HL-60 (cell line): ENCODE measurements around the gene HCFC1.
A peak's percentile ranks its signal among the peaks of the same experiment; 100 is the strongest.

Source experiments
- DNase-seq, 2 experiments: peaks; one replicate each; pipeline ENCODE4 v3.0.0-alpha.2; 2010 to 2020; ENCODE audit warnings: low read depth in 1 of 2, low spot score in 1 of 2
- H3K27ac ChIP-seq: fragments of 250-450 bp; sonication (Bioruptor Pico); replicated peaks from 2 replicates; pipeline ENCODE4 v1.5.1; 2020; ENCODE audit warnings: mild to moderate bottlenecking, moderate library complexity
- H3K27me3 ChIP-seq: fragments of 250-450 bp; sonication (Bioruptor Pico); 2 replicates; pipeline ENCODE4 v1.5.1; 2021; ENCODE audit warnings: mild to moderate bottlenecking, moderate library complexity; ENCODE audit not compliant: insufficient read depth, poor library complexity, severe bottlenecking
- H3K4me3 ChIP-seq: replicated peaks from 2 replicates; pipeline ENCODE4 v1.5.1; 2011; ENCODE audit warnings: mild to moderate bottlenecking, control low read depth, low read length; ENCODE audit not compliant: insufficient read depth
- GABPA ChIP-seq: IDR thresholded peaks from 2 replicates; pipeline ENCODE4 v1.6.1; 2012; ENCODE audit warnings: low read depth
- POLR2AphosphoS5 ChIP-seq: IDR thresholded peaks from 2 replicates; pipeline ENCODE4 v1.6.1; 2012; ENCODE audit warnings: low read depth
- SPI1 ChIP-seq: IDR thresholded peaks from 2 replicates; pipeline ENCODE4 v1.6.1; 2012; ENCODE audit warnings: low read depth, mild to moderate bottlenecking, borderline replicate concordance
- TF ChIP-seq, protein P1 (sequence below): IDR thresholded peaks from 2 replicates; pipeline ENCODE4 v1.6.1; 2012; ENCODE audit warnings: low read depth; ENCODE audit not compliant: insufficient replicate concordance
- TF ChIP-seq, protein P2 (sequence below): IDR thresholded peaks from one replicate; pipeline ENCODE4 v1.5.1; 2011; ENCODE audit warnings: low read length, control low read depth, inconsistent platforms; ENCODE audit not compliant: insufficient read depth

Gene HCFC1

DNA sequence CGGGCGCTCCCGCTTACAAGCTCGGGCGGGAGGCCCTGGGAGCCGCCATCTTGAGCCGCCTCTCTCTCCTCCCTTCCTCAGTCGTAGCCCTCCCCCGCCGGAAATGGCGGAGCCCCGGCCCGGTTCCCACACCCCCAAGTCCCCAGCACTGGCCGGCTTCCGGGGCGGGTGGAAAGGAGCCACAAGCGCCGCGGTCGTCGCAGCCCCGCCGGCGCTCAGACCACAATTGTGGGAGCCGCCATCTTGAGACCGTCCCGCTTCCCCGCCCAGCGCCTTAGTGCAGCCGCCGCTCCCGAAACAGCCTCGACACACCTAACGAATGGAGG lies 531 bp downstream of the HCFC1 start:
- H3K27ac ChIP-seq = peak overlapping the region; percentile 99
- peak overlapping the region; percentile 71 for H3K4me3 ChIP-seq
- TF ChIP-seq GABPA (peak; percentile 87), SPI1 (no peak; the same call in 1 of the 2 replicates)
- DNase-seq = peak in 1 of 2 experiments; percentile 88
- H3K27me3 ChIP-seq = no peaks in the 10 kb centered on the region

- DNase-seq = peak; percentile 76 to 80
- Histone ChIP-seq H3K27me3 (no peaks in the 10 kb centered on the region), H3K4me3 (peak overlapping the region; percentile 71), H3K27ac (peak overlapping the region; percentile 99)
- TF ChIP-seq GABPA = no peak
- TF ChIP-seq SPI1 = no peak
- TF ChIP-seq, protein P1, sequence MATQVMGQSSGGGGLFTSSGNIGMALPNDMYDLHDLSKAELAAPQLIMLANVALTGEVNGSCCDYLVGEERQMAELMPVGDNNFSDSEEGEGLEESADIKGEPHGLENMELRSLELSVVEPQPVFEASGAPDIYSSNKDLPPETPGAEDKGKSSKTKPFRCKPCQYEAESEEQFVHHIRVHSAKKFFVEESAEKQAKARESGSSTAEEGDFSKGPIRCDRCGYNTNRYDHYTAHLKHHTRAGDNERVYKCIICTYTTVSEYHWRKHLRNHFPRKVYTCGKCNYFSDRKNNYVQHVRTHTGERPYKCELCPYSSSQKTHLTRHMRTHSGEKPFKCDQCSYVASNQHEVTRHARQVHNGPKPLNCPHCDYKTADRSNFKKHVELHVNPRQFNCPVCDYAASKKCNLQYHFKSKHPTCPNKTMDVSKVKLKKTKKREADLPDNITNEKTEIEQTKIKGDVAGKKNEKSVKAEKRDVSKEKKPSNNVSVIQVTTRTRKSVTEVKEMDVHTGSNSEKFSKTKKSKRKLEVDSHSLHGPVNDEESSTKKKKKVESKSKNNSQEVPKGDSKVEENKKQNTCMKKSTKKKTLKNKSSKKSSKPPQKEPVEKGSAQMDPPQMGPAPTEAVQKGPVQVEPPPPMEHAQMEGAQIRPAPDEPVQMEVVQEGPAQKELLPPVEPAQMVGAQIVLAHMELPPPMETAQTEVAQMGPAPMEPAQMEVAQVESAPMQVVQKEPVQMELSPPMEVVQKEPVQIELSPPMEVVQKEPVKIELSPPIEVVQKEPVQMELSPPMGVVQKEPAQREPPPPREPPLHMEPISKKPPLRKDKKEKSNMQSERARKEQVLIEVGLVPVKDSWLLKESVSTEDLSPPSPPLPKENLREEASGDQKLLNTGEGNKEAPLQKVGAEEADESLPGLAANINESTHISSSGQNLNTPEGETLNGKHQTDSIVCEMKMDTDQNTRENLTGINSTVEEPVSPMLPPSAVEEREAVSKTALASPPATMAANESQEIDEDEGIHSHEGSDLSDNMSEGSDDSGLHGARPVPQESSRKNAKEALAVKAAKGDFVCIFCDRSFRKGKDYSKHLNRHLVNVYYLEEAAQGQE = no peak
- TF ChIP-seq, protein P2, sequence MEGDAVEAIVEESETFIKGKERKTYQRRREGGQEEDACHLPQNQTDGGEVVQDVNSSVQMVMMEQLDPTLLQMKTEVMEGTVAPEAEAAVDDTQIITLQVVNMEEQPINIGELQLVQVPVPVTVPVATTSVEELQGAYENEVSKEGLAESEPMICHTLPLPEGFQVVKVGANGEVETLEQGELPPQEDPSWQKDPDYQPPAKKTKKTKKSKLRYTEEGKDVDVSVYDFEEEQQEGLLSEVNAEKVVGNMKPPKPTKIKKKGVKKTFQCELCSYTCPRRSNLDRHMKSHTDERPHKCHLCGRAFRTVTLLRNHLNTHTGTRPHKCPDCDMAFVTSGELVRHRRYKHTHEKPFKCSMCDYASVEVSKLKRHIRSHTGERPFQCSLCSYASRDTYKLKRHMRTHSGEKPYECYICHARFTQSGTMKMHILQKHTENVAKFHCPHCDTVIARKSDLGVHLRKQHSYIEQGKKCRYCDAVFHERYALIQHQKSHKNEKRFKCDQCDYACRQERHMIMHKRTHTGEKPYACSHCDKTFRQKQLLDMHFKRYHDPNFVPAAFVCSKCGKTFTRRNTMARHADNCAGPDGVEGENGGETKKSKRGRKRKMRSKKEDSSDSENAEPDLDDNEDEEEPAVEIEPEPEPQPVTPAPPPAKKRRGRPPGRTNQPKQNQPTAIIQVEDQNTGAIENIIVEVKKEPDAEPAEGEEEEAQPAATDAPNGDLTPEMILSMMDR = no peak
- no peak for TF ChIP-seq POLR2AphosphoS5
These were observed 1.1 kb downstream of the HCFC1 start for GRCh38 chrX:153970357-153971123.

- no peaks in the 10 kb centered on the region for H3K27me3 ChIP-seq
- peak overlapping the region; percentile 71 for H3K4me3 ChIP-seq
- TF ChIP-seq, protein P2 = no peak
- TF ChIP-seq SPI1 (no peak), GABPA (no peak), POLR2AphosphoS5 (no peak)
- TF ChIP-seq, protein P1 = no peak
- DNase-seq = no peak
- peak overlapping the region; percentile 99 for H3K27ac ChIP-seq
These were observed 1.7 kb downstream of the HCFC1 start for GRCh38 chrX:153969904-153970356.

GRCh38 chrX:153969125-153969903 lies 2.3 kb downstream of the HCFC1 start:
- peak overlapping the region; percentile 71 for H3K4me3 ChIP-seq
- TF ChIP-seq, protein P1 = no peak
- TF ChIP-seq SPI1 = no peak
- TF ChIP-seq, protein P2 = no peak
- TF ChIP-seq POLR2AphosphoS5 = no peak
- no peak for TF ChIP-seq GABPA
- H3K27ac ChIP-seq = peak overlapping the region; percentile 99
- DNase-seq = no peak
- H3K27me3 ChIP-seq = no peaks in the 10 kb centered on the region
